Left ventricle myocardium inferior (tissue), 1 donor: ENCODE data around the gene ELOB. TPM values are rescaled to one million over a fixed set of nuclear protein-coding genes. Genes with fewer than 3 reads are reported as not detected.

ENCODE experiments used
- DNase-seq: peaks from one replicate; pipeline ENCODE4 v3.0.0-alpha.2; 2020
- H3K27ac ChIP-seq: fragments of 200-600 bp; replicated peaks from 2 replicates; pipeline ENCODE4 v1.8.0; 2021
- H3K27me3 ChIP-seq: fragments of 200-600 bp; 2 replicates; pipeline ENCODE4 v1.8.0; 2021; ENCODE audit warnings: low read depth
- H3K36me3 ChIP-seq: fragments of 200-600 bp; 2 replicates; pipeline ENCODE4 v1.8.0; 2021
- H3K4me1 ChIP-seq: fragments of 200-600 bp; 2 replicates; pipeline ENCODE4 v1.8.0; 2021
- H3K4me3 ChIP-seq: fragments of 200-600 bp; 2 replicates; pipeline ENCODE4 v1.8.0; 2021; ENCODE audit warnings: mild to moderate bottlenecking, moderate library complexity
- H3K9me3 ChIP-seq: fragments of 200-600 bp; replicated peaks from 2 replicates; pipeline ENCODE4 v1.8.0; 2021
- intact Hi-C: fragments of 100-400 bp; cut with micrococcal nuclease; formaldehyde crosslinking; loops from one replicate; pipeline ENCODE4 v1.11.0; 2022
- total RNA-seq: library from RNA; stranded (reverse); fragmentation: NEBNext Ultra II Directional; extraction: Animal tissue kit (Norgen Biotek cat#: 25700); gene quantifications from one replicate; pipeline ENCODE4 v1.2.1, GENCODE V29; 2021
- TF ChIP-seq, protein P1 (sequence below): fragments of 200-600 bp; IDR thresholded peaks from 2 replicates; pipeline ENCODE4 v1.8.0; 2021; ENCODE audit warnings: antibody characterized with exemption, mild to moderate bottlenecking, borderline replicate concordance
- donor health status: DM: no; HTN: yes; CAD: no; lungs with severe emphysema.

ELOB gene
- total RNA-seq, 1 donor from 2014 or later = 304 TPM

DNA sequence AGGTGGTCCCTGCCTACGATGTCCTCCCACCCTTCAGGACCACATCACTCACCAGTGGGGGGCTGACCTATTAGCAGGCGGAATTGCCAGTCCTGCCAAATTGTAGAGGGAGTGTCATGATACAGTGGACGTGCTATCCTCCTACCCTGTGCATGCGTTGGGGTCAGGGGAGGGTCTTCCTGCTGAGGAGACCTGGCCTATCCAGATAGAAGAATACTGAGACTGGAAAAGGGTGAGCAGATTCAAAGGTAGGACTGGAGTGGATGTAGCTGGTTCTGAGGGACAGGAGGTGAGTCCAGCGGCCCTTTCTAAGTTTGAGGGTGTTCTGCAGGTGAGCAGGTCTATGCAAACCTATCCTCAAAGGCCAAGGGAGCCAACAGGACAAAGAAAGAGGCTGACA lies 29.2 kb upstream of the ELOB start:
- Histone ChIP-seq H3K4me1 (no peaks in the 10 kb centered on the region), H3K36me3 (no peaks in the 10 kb centered on the region), H3K27me3 (peaks cover 49% of the 10 kb centered on the region), H3K27ac (no peak overlapping the region), H3K9me3 (peaks cover 24% of the 10 kb centered on the region), H3K4me3 (no peak overlapping the region)
- DNase-seq = no peak
- intact Hi-C loops = no loop called here
- TF ChIP-seq, protein P1, sequence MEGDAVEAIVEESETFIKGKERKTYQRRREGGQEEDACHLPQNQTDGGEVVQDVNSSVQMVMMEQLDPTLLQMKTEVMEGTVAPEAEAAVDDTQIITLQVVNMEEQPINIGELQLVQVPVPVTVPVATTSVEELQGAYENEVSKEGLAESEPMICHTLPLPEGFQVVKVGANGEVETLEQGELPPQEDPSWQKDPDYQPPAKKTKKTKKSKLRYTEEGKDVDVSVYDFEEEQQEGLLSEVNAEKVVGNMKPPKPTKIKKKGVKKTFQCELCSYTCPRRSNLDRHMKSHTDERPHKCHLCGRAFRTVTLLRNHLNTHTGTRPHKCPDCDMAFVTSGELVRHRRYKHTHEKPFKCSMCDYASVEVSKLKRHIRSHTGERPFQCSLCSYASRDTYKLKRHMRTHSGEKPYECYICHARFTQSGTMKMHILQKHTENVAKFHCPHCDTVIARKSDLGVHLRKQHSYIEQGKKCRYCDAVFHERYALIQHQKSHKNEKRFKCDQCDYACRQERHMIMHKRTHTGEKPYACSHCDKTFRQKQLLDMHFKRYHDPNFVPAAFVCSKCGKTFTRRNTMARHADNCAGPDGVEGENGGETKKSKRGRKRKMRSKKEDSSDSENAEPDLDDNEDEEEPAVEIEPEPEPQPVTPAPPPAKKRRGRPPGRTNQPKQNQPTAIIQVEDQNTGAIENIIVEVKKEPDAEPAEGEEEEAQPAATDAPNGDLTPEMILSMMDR = no peak

DNA sequence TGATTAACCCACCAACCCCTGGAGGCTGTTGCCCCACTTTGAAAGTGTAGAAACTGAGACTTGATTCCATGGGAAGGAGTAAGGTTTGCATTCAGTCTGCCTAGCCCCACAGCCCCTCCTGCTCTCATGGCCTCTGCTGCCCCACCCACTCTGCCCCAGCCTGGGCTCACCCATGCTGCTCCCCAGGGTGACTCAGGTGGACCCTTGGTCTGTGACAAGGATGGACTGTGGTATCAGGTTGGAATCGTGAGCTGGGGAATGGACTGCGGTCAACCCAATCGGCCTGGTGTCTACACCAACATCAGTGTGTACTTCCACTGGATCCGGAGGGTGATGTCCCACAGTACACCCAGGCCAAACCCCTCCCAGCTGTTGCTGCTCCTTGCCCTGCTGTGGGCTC lies 27.6 kb upstream of the ELOB start:
- TF ChIP-seq, protein P1 = no peak
- no peak overlapping the region for H3K4me3 ChIP-seq
- no peak overlapping the region for H3K27ac ChIP-seq
- no peak for DNase-seq
- H3K4me1 ChIP-seq = no peaks in the 10 kb centered on the region
- H3K9me3 ChIP-seq = peaks cover 24% of the 10 kb centered on the region
- H3K27me3 ChIP-seq = peaks cover 47% of the 10 kb centered on the region
- no peaks in the 10 kb centered on the region for H3K36me3 ChIP-seq
- intact Hi-C loops = no loop called here

DNA sequence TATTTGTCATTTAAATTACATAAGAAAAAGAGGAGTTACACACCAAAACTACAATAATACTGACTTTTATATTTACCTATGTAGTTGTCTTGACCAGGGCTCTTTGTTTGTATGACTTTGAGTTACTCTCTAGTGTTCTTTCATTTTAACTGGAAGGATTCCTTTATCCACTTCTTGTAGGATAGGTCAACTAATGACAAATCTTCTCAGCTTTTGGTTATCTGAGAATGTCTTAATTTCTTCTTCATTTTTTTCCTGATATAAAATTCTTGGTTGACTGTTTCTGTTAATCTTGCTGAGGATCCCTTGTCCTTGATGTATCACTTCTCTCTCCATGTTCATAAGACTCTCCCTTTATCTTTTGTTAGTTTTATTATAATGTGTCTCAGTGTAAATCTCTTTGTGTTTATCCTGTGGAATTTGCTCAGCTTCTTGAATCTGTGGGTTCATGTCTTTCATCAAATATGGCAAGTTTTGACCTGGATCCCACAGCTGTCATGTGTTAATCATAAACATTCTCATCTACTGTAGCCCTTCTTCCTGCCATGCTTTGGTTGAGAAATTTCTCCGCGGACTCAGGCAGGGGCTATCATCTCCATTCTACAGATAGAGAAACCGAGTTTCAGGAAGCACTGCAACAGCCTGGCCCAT lies 26.6 kb upstream of the ELOB start:
- H3K9me3 ChIP-seq = peaks cover 24% of the 10 kb centered on the region
- TF ChIP-seq, protein P1 = no peak
- DNase-seq = no peak
- H3K27ac ChIP-seq = no peak overlapping the region
- no peaks in the 10 kb centered on the region for H3K36me3 ChIP-seq
- intact Hi-C loops = no loop called here
- H3K27me3 ChIP-seq = peaks cover 58% of the 10 kb centered on the region
- no peak overlapping the region for H3K4me3 ChIP-seq
- H3K4me1 ChIP-seq = no peaks in the 10 kb centered on the region

DNA sequence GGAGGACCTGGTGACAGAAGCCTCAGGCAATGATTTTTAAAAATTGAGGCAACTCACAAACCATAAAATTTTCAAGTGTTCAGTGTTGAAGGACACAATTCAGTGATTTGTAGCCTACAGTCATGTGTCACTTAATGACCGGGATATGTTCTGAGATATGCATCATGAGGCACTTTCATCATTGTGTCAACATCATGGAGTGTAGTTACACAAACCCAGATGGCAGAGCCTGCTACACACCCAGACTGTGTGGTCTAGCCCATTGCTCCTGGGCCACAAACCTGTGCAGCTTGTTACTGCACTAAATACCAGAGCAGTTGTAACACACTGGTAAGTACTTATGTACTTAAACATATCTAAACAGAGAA lies 22.8 kb upstream of the ELOB start:
- Histone ChIP-seq H3K27ac (no peak overlapping the region), H3K4me3 (no peak overlapping the region), H3K27me3 (peaks cover 46% of the 10 kb centered on the region), H3K4me1 (no peaks in the 10 kb centered on the region), H3K36me3 (no peaks in the 10 kb centered on the region), H3K9me3 (peaks cover 21% of the 10 kb centered on the region)
- DNase-seq = no peak
- intact Hi-C loops = no loop called here
- TF ChIP-seq, protein P1 = no peak

DNA sequence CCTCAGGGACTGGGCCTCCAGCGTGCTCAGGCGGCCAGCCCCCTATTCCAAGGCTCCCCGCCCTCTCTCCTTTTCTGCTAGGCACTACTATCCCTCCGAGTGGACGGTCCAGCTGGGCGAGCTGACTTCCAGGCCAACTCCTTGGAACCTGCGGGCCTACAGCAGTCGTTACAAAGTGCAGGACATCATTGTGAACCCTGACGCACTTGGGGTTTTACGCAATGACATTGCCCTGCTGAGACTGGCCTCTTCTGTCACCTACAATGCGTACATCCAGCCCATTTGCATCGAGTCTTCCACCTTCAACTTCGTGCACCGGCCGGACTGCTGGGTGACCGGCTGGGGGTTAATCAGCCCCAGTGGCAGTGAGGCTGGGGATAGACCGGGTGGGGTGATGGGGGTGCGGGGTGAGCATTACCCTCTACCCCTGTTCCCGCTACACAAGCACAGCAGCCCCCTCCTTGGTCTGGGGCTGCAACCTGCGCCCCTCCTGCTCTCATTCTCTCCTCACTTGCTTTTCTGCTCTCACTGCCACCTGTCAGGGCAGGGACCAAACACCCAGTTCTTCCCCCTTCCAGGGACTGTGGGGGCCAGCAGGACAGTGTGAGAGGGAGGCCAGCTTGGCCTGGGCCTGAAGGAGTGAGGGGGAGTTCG lies 22.3 kb upstream of the ELOB start:
- TF ChIP-seq, protein P1 = no peak
- Histone ChIP-seq H3K27ac (no peak overlapping the region), H3K9me3 (peaks cover 16% of the 10 kb centered on the region), H3K36me3 (no peaks in the 10 kb centered on the region), H3K4me1 (no peaks in the 10 kb centered on the region), H3K27me3 (peaks cover 41% of the 10 kb centered on the region), H3K4me3 (no peak overlapping the region)
- no peak for DNase-seq
- intact Hi-C loops = no loop called here
